Glutamatergic neuron (in vitro differentiated cells): ENCODE results near the gene ARID1B. TPM values are rescaled to one million over a fixed set of nuclear protein-coding genes. Genes with fewer than 3 reads are reported as not detected.

ENCODE experiments used
- DNase-seq: peaks from one replicate; pipeline ENCODE4 v3.0.0; 2022
- H3K27ac Mint-ChIP-seq: one replicate; pipeline ENCODE4 v1.8.0; 2020; ENCODE audit warnings: mild to moderate bottlenecking, mixed read lengths, inconsistent platforms; ENCODE audit not compliant: unreplicated experiment
- H3K27me3 Mint-ChIP-seq: one replicate; pipeline ENCODE4 v1.8.0; 2020; ENCODE audit warnings: mild to moderate bottlenecking, moderate library complexity, mixed read lengths, inconsistent platforms; ENCODE audit not compliant: unreplicated experiment
- H3K36me3 Mint-ChIP-seq: one replicate; pipeline ENCODE4 v1.8.0; 2020; ENCODE audit warnings: mild to moderate bottlenecking, mixed read lengths, inconsistent platforms; ENCODE audit not compliant: unreplicated experiment
- H3K4me1 Mint-ChIP-seq: one replicate; pipeline ENCODE4 v1.8.0; 2020; ENCODE audit warnings: mild to moderate bottlenecking, low read depth, mixed read lengths, inconsistent platforms; ENCODE audit not compliant: unreplicated experiment
- H3K4me3 Mint-ChIP-seq: one replicate; pipeline ENCODE4 v1.8.0; 2020; ENCODE audit warnings: mild to moderate bottlenecking, mixed read lengths, inconsistent platforms; ENCODE audit not compliant: unreplicated experiment
- H3K9me3 Mint-ChIP-seq: one replicate; pipeline ENCODE4 v1.8.0; 2020; ENCODE audit warnings: mild to moderate bottlenecking, moderate library complexity, mixed read lengths, inconsistent platforms; ENCODE audit not compliant: unreplicated experiment
- total RNA-seq: library from RNA; stranded (reverse); fragmentation: NEBNext Ultra II Directional; extraction: Animal tissue kit (Norgen Biotek cat#: 25700); gene quantifications from one replicate; pipeline ENCODE4 v1.2.1, GENCODE V29; 2021; ENCODE audit not compliant: unreplicated experiment
- TF ChIP-seq, protein P1 (sequence below): fragments of 200-600 bp; sonication (generic); IDR thresholded peaks from one replicate; pipeline ENCODE4 v1.5.0; 2021; ENCODE audit not compliant: partially characterized antibody, unreplicated experiment

The ARID1B gene
- total RNA-seq, 1 donor from 2014 or later, result 202 TPM

DNA sequence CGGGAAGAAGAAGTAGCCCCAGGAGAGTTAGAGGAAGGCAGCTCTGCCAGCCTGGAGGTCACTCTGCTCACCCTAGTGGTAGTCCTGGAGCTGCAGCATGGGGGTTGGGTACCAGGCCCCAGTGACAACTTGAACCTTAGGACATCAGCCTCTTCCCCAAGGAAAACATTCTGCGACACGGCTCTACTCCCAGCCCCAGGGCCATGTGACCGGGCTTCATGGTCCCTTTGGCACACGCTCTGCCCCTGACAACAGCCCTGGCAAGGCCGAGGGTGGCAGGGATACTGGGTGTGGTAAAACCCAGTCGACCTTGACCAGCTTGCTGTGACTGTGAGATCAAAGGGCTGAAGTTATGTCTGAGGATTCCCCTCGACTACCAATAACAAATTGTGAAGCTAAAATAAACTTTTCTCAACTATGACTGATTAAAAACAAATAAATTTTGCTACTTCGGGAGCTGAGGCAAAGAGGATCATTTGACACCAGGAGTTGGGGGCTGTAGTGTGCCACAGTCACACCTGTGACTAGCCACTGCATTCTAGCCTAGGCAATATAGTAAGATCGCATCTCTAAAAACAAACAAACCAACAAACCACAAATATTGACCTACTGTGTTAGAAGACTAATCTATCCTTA lies 24.4 kb upstream of the ARID1B start:
- no peak for DNase-seq

DNA sequence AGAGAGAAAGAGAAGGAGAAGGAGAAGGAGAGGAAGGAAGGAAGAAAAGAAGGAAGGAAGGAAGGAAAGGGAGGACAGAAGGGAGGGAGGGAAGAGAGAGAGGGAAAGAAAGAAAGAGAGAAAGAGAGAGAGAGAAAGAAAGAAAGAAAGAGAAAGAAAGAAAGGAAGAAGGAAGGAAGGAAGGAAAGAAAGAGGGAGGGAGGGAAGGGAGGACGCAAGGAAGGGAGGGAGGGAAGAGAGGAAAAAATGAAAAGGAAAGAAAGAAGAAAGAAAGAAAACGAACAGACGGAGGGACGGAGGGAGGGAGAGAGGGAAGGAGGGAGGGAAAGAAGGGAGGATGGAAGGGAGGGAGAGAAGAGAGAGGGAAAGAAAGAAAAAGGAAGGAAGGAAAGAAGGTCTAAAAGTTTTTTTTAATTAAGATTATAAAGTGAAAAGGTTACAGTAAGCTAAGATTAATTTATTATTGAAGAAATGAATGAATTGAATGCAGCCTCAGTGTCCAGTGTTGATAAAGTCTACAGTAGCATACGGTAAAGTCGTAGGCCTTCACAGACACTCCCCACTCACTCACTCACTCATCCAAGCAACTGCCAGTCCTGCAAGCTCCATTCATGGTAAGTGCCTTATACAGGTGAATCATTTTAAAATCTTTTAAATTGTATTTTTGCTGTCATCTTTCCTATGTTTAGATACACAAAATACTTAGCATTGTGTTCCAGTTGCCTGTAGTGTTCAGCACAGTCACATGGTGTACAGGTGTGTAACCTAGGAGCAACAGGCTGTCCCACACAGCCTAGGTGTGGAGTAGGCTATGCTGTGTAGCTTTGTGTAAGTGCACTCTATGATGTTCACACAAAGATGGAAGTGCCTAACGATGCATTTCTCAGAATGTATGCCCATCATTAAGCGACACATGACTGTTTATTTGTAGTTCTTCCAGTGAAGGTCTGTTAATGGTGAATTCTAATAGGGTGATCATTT lies 20.3 kb upstream of the ARID1B start:
- no peak overlapping the region for H3K27ac Mint-ChIP-seq
- H3K9me3 Mint-ChIP-seq, result no peaks in the 10 kb centered on the region
- H3K27me3 Mint-ChIP-seq, result no peaks in the 10 kb centered on the region
- no peaks in the 10 kb centered on the region for H3K36me3 Mint-ChIP-seq
- TF ChIP-seq, protein P1, sequence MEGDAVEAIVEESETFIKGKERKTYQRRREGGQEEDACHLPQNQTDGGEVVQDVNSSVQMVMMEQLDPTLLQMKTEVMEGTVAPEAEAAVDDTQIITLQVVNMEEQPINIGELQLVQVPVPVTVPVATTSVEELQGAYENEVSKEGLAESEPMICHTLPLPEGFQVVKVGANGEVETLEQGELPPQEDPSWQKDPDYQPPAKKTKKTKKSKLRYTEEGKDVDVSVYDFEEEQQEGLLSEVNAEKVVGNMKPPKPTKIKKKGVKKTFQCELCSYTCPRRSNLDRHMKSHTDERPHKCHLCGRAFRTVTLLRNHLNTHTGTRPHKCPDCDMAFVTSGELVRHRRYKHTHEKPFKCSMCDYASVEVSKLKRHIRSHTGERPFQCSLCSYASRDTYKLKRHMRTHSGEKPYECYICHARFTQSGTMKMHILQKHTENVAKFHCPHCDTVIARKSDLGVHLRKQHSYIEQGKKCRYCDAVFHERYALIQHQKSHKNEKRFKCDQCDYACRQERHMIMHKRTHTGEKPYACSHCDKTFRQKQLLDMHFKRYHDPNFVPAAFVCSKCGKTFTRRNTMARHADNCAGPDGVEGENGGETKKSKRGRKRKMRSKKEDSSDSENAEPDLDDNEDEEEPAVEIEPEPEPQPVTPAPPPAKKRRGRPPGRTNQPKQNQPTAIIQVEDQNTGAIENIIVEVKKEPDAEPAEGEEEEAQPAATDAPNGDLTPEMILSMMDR, result no peak
- no peaks in the 10 kb centered on the region for H3K4me1 Mint-ChIP-seq
- H3K4me3 Mint-ChIP-seq, result no peak overlapping the region
- DNase-seq, result no peak

More for the DNA sequence above, 24.4 kb upstream of the ARID1B start:
- H3K36me3 Mint-ChIP-seq, result no peaks in the 10 kb centered on the region
- H3K4me3 Mint-ChIP-seq, result no peak overlapping the region
- H3K4me1 Mint-ChIP-seq, result peaks cover 4% of the 10 kb centered on the region
- no peak overlapping the region for H3K27ac Mint-ChIP-seq
- H3K27me3 Mint-ChIP-seq, result no peaks in the 10 kb centered on the region
- no peaks in the 10 kb centered on the region for H3K9me3 Mint-ChIP-seq
- TF ChIP-seq, protein P1, result no peak

DNA sequence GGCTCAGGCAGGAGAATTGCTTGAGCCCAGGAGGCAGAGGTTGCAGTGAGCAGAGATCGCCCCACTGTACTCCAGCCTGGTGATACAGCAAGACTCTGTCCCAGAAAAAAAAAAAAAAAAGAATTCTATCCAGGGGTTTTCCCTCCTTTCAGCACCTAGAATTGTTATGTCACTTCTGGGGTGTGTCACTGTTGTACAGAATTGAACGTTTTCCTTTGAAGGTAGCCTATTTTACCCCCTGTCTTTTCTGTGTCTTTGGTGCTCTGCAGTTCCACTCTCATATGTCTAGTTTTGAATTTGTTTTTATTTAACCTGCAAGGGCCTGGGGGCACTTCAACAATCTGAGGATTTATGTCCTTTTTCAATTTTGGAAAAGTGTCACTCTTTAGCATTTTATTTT lies 19.3 kb upstream of the ARID1B start:
- H3K4me3 Mint-ChIP-seq, result no peak overlapping the region
- H3K27me3 Mint-ChIP-seq, result no peaks in the 10 kb centered on the region
- no peaks in the 10 kb centered on the region for H3K36me3 Mint-ChIP-seq
- TF ChIP-seq, protein P1, result no peak
- no peaks in the 10 kb centered on the region for H3K9me3 Mint-ChIP-seq
- DNase-seq, result no peak
- H3K27ac Mint-ChIP-seq, result no peak overlapping the region
- no peaks in the 10 kb centered on the region for H3K4me1 Mint-ChIP-seq

DNA sequence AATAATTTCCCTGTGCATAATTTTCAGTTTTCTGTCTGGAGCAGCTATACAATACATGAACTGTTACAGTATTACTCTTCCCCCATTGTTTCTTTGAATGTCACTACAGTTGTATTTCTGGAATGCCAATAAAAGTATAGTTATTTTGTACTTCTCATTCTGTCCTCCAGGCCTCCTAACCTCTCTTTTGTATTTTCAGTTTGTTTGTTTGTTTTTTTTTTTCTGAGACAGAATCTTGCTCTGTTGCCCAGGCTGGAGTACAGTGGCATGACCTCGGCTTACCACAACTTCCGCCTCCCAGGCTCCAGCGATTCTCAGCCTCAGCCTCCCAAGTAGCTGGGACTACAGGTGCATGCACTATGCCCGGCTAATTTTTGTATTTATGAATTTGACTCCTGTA lies 16.8 kb upstream of the ARID1B start:
- Mint-ChIP-seq H3K4me3 (no peak overlapping the region), H3K27me3 (no peaks in the 10 kb centered on the region)

More for the DNA sequence above, 16.8 kb upstream of the ARID1B start:
- no peak for DNase-seq
- TF ChIP-seq, protein P1, result no peak
- H3K9me3 Mint-ChIP-seq, result no peaks in the 10 kb centered on the region
- H3K27ac Mint-ChIP-seq, result no peak overlapping the region
- no peaks in the 10 kb centered on the region for H3K36me3 Mint-ChIP-seq
- H3K4me1 Mint-ChIP-seq, result no peaks in the 10 kb centered on the region
